ENCODE results near the gene DNAI1. TPM values are rescaled to one million over a fixed set of nuclear protein-coding genes. Genes with fewer than 3 reads are reported as not detected.

Gene DNAI1
- total RNA-seq, 1 experiment from 2014 or later, result 1.1 TPM

GRCh38 chr9:34570376-34570775 is 111.8 kb downstream of the DNAI1 start (continued):
- TF ChIP-seq REST (IDR thresholded peaks at IDR 0.05; ENCODE audit: low read depth) (no peak), SRF (IDR thresholded peaks at IDR 0.05; ENCODE audit: low read depth) (no peak), ZNF274 (IDR thresholded peaks at IDR 0.05; ENCODE audit: low read depth, low read length) (no peak), POLR2A (IDR thresholded peaks at IDR 0.05; ENCODE audit: borderline replicate concordance, extremely low read depth, insufficient read depth, insufficient read length) (no peak)

Other genes starting within 250 kb of the DNAI1 start
- gene KIF24, start 129.5 kb upstream of the DNAI1 start, total RNA-seq (2021; ENCODE audit: unreplicated experiment), result 5.8 TPM
- 39.3 TPM for gene NUDT2, start 129.2 kb upstream of the DNAI1 start, total RNA-seq (2021; ENCODE audit: unreplicated experiment)
- 8.5 TPM for gene MYORG, start 81.9 kb upstream of the DNAI1 start, total RNA-seq (2021; ENCODE audit: unreplicated experiment)
- gene FAM219A, start 235 bp upstream of the DNAI1 start, total RNA-seq (2021; ENCODE audit: unreplicated experiment), result 13.4 TPM
- gene ENHO, start 64.2 kb downstream of the DNAI1 start, total RNA-seq (2021; ENCODE audit: unreplicated experiment), result 6.1 TPM
- not detected for gene CNTFR, start 130.9 kb downstream of the DNAI1 start, total RNA-seq (2021; ENCODE audit: unreplicated experiment)
- gene RPP25L, start 153.3 kb downstream of the DNAI1 start, total RNA-seq (2021; ENCODE audit: unreplicated experiment), result 51.1 TPM
- gene DCTN3, start 161.7 kb downstream of the DNAI1 start, total RNA-seq (2021; ENCODE audit: unreplicated experiment), result 64.0 TPM
- gene ARID3C, start 170.3 kb downstream of the DNAI1 start, total RNA-seq (2021; ENCODE audit: unreplicated experiment), result 0.42 TPM
- gene SIGMAR1, start 179.0 kb downstream of the DNAI1 start, total RNA-seq (2021; ENCODE audit: unreplicated experiment), result 109 TPM
- gene GALT, start 187.9 kb downstream of the DNAI1 start, total RNA-seq (2021; ENCODE audit: unreplicated experiment), result 28.2 TPM
- 10.6 TPM for gene IL11RA, start 193.4 kb downstream of the DNAI1 start, total RNA-seq (2021; ENCODE audit: unreplicated experiment)
- 1.0 TPM for gene CCL27, start 203.9 kb downstream of the DNAI1 start, total RNA-seq (2021; ENCODE audit: unreplicated experiment)
- gene CCL19, start 232.5 kb downstream of the DNAI1 start, total RNA-seq (2021; ENCODE audit: unreplicated experiment), result not detected